Measurements from ENCODE around the gene GINM1.
A peak's percentile ranks its signal among the peaks of the same experiment; 100 is the strongest.

Gene GINM1

GRCh38 chr6:149567194-149567586 is 1.0 kb downstream of the GINM1 start:
- H3K27me3 Mint-ChIP-seq = no peaks in the 10 kb centered on the region
- peak overlapping the region; percentile 93 to 97 for H3K4me3 Mint-ChIP-seq
- H3K4me1 Mint-ChIP-seq = peaks cover 17% of the 10 kb centered on the region
- no peak for ATAC-seq
- no peaks in the 10 kb centered on the region for H3K9me3 Mint-ChIP-seq
- H3K27ac Mint-ChIP-seq = peak overlapping the region; percentile 87 to 98
- no peak for DNase-seq

DNA sequence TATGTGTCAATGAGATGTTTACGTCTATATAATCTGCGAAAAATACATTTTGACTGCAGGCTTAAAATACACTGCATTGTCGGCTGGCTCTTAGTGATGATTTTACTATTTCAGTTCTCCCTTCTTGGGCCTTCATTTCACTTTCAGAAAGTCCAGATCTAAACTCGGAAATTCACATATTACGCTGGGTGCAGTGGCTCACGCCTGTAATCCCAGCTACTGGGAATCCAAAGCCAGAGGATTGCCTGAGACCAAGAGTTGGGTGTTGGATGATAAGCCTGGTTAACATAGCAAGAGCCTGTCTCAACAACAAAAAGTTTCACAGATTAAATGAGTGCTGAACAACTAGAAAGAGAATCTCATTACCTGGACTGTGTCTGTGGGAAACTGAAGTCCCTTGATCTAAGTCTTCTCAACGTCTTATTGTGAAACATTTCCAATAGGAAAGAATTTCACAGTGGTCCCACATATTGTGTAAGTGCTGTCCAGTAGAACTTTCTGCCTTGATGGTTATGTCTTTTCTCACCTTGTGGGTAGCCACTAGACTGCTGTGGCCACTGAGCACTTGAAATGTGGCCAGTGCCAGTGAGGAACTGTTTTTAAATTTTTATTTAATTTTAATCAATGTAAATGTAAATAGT is 1.9 kb downstream of the GINM1 start:
- DNase-seq = no peak
- Mint-ChIP-seq H3K27me3 (no peaks in the 10 kb centered on the region), H3K27ac (no peak overlapping the region), H3K4me1 (peaks cover 17% of the 10 kb centered on the region), H3K4me3 (peak overlapping the region; percentile 21 to 32), H3K9me3 (no peaks in the 10 kb centered on the region)
- no peak for ATAC-seq

DNA sequence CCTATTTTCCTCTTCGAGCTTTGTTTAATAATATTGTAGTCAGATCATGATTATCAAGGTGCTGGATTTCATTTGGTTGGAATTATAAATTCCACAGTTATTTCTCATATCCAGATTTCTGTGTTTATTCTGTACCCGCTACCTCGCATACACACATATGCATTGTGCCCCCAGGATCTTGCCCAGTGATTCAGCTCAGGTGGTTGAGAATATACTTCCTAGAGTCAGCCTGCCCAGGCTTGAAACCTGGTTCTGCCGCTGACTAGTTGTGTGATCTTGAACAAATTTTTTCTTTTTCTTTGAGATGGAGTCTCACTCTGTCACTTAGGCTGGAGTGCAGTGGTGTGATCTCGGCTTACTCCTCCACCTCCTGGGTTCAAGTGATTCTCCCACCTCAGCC is 14.7 kb downstream of the GINM1 start:
- Mint-ChIP-seq H3K4me1 (no peaks in the 10 kb centered on the region), H3K9me3 (no peaks in the 10 kb centered on the region), H3K4me3 (no peak overlapping the region), H3K27me3 (no peaks in the 10 kb centered on the region), H3K27ac (no peak overlapping the region)
- no peak for ATAC-seq
- no peak for DNase-seq

GRCh38 chr6:149581349-149581748 is 15.2 kb downstream of the GINM1 start:
- Mint-ChIP-seq H3K27ac (no peak overlapping the region), H3K27me3 (no peaks in the 10 kb centered on the region), H3K4me1 (no peaks in the 10 kb centered on the region), H3K9me3 (no peaks in the 10 kb centered on the region), H3K4me3 (no peak overlapping the region)
- DNase-seq (no peak), ATAC-seq (no peak)

DNA sequence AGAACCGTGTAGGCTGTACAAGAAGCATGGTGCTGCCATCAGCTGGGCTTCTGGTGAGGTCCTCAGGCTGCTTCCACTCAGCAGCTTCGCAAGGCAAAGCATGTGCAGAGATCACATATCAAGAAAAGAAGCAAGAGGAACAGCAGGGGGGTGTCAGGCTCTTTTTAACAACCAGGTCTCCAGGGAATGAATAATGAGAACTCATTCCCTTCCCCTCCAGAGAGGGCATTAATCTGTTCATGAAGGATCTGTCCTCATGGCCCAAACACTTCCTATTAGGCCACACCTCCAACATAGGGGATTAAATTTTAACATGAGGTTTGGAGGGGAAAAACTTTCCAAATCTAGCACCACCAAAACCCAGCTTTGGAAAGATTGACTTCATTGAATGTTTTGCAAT is 20.0 kb downstream of the GINM1 start:
- no peaks in the 10 kb centered on the region for H3K4me1 Mint-ChIP-seq
- H3K9me3 Mint-ChIP-seq = no peaks in the 10 kb centered on the region
- ATAC-seq (no peak), DNase-seq (no peak)
- H3K27ac Mint-ChIP-seq = no peak overlapping the region
- no peaks in the 10 kb centered on the region for H3K27me3 Mint-ChIP-seq
- H3K4me3 Mint-ChIP-seq = no peak overlapping the region

GRCh38 chr6:149592983-149593382 is 26.8 kb downstream of the GINM1 start:
- H3K9me3 Mint-ChIP-seq = no peaks in the 10 kb centered on the region
- ATAC-seq (no peak), DNase-seq (no peak)
- no peak overlapping the region for H3K4me3 Mint-ChIP-seq
- no peaks in the 10 kb centered on the region for H3K4me1 Mint-ChIP-seq
- no peaks in the 10 kb centered on the region for H3K27me3 Mint-ChIP-seq
- H3K27ac Mint-ChIP-seq = peak overlapping the region in 1 of 2 donors; percentile 27

DNA sequence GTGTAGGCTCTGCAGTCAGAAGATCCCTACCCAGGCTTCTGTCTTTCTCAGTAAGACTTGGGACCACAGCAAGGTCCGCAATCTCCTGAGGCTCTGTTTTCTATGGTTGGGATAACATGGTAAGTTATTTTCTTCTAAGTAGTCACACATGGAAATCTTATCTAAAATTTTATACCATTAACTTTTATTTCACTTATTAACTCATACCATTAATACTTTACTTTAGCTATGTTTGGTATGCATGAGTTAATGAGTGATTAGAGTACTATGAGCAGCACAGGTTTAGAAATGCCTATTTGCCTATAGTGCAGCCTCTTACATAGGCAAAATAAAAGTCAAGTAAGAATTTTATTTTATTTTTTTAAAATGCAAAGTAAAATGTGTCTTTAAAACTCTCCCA is 27.2 kb downstream of the GINM1 start:
- ATAC-seq (no peak), DNase-seq (no peak)
- no peaks in the 10 kb centered on the region for H3K4me1 Mint-ChIP-seq
- no peaks in the 10 kb centered on the region for H3K27me3 Mint-ChIP-seq
- no peak overlapping the region for H3K27ac Mint-ChIP-seq
- H3K4me3 Mint-ChIP-seq = no peak overlapping the region
- no peaks in the 10 kb centered on the region for H3K9me3 Mint-ChIP-seq

DNA sequence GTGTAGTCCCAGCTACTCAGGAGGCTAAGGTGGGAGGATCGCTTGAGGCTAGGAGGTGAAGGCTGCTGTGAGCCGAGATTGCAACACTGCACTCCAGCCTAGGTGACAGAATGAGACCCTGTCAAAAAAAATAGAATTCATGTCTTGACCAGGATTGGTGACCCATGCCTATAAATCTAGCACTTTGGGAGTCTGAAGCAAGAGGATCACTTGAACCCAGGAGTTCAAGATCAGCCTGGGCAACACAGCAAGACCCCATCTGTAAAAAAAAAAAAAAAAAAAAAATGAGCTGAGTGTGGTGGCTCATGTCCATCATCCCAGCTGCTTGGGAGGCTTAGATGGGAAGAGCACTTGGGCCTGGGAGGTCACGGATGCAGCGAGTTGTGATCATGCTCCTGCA is 34.3 kb downstream of the GINM1 start:
- Mint-ChIP-seq H3K9me3 (no peaks in the 10 kb centered on the region), H3K27me3 (no peaks in the 10 kb centered on the region), H3K4me1 (no peaks in the 10 kb centered on the region), H3K27ac (peak overlapping the region; percentile 19 to 88), H3K4me3 (no peak overlapping the region)
- DNase-seq (no peak), ATAC-seq (no peak)

- no peak for ATAC-seq
- Mint-ChIP-seq H3K4me3 (no peak overlapping the region), H3K4me1 (peaks cover 10% of the 10 kb centered on the region), H3K27ac (peak overlapping the region in 1 of 2 donors; percentile 82), H3K9me3 (no peaks in the 10 kb centered on the region), H3K27me3 (no peaks in the 10 kb centered on the region)
- DNase-seq = no peak
These were observed 42.3 kb downstream of the GINM1 start for GRCh38 chr6:149608381-149608982.

DNA sequence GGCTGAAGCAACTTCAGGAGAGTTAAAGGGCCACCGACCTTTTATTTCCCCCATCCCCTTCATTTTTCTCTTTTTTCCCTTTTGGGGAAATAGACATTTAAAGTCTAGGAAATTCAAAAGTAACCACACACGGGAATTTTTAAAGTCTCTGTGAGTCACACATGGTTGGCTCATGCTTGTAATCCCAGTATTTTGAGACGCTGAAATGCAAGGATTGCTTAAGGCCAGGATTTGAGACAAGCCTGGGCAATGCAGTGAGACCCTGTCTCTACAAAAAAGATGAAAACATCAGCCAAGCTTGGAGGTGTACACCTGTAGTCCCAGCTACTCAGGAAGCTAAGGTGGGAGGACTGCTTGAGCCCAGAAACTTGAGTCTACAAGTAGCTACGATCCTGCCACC is 48.2 kb downstream of the GINM1 start:
- DNase-seq (no peak), ATAC-seq (no peak)
- H3K27me3 Mint-ChIP-seq = no peaks in the 10 kb centered on the region
- H3K4me1 Mint-ChIP-seq = peaks cover 1% of the 10 kb centered on the region
- no peak overlapping the region for H3K4me3 Mint-ChIP-seq
- no peak overlapping the region for H3K27ac Mint-ChIP-seq
- H3K9me3 Mint-ChIP-seq = no peaks in the 10 kb centered on the region

- DNase-seq (no peak), ATAC-seq (no peak)
- Mint-ChIP-seq H3K4me3 (no peak overlapping the region), H3K27ac (no peak overlapping the region), H3K27me3 (no peaks in the 10 kb centered on the region), H3K9me3 (no peaks in the 10 kb centered on the region), H3K4me1 (no peaks in the 10 kb centered on the region)
These were observed 49.6 kb downstream of the GINM1 start for GRCh38 chr6:149615805-149616204.

GRCh38 chr6:149627672-149628071 is 61.5 kb downstream of the GINM1 start:
- H3K27ac Mint-ChIP-seq = peak overlapping the region in 1 of 2 donors; percentile 69
- H3K9me3 Mint-ChIP-seq = no peaks in the 10 kb centered on the region
- no peaks in the 10 kb centered on the region for H3K27me3 Mint-ChIP-seq
- peaks cover 9% of the 10 kb centered on the region for H3K4me1 Mint-ChIP-seq
- H3K4me3 Mint-ChIP-seq = no peak overlapping the region
- no peak for DNase-seq
- ATAC-seq = no peak

DNA sequence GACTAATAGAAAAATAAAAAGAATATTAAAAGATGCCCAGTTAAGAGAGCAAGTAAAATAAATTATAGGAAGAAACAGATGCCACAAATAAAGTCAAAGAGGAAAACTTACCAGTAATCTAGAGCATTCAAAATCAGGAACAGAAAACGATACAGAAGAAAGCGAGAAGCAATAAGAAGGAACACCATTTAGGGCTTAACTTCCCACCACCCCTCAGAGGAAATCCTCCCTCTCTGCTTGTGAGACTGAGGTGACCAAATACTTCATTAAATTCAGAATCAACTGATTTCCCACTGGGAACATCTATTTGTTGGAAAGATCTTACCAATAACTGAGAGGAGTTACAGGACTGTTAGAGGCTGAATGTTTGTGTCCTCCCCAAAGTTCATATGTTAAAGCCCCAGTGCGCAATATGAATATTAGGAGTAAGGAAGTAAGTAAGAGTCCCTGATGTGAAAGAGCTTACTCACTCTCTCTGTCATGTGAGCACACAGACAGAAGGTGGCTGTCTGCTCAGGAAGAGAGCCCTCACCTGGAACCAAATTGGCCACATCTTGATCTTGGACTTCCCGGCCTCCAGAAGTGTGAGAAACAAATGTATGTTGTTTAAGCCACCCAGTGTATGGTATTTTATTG is 62.8 kb downstream of the GINM1 start:
- H3K27ac Mint-ChIP-seq = peak overlapping the region; percentile 49 to 62
- no peak for DNase-seq
- H3K4me1 Mint-ChIP-seq = peaks cover 9% of the 10 kb centered on the region
- H3K4me3 Mint-ChIP-seq = no peak overlapping the region
- peak; percentile 57 for ATAC-seq
- no peaks in the 10 kb centered on the region for H3K9me3 Mint-ChIP-seq
- H3K27me3 Mint-ChIP-seq = no peaks in the 10 kb centered on the region

- no peaks in the 10 kb centered on the region for H3K27me3 Mint-ChIP-seq
- ATAC-seq (no peak), DNase-seq (no peak)
- H3K9me3 Mint-ChIP-seq = no peaks in the 10 kb centered on the region
- peaks cover 3% of the 10 kb centered on the region for H3K4me1 Mint-ChIP-seq
- H3K27ac Mint-ChIP-seq = no peak overlapping the region
- H3K4me3 Mint-ChIP-seq = no peak overlapping the region
These were observed 68.1 kb downstream of the GINM1 start for GRCh38 chr6:149634315-149634714.

- DNase-seq (no peak), ATAC-seq (no peak)
- no peak overlapping the region for H3K4me3 Mint-ChIP-seq
- H3K27me3 Mint-ChIP-seq = no peaks in the 10 kb centered on the region
- H3K4me1 Mint-ChIP-seq = no peaks in the 10 kb centered on the region
- no peak overlapping the region for H3K27ac Mint-ChIP-seq
- H3K9me3 Mint-ChIP-seq = no peaks in the 10 kb centered on the region
These were observed 69.9 kb downstream of the GINM1 start for GRCh38 chr6:149636124-149636523.

Data from stimulated activated naive CD8-positive, alpha-beta T cell treated with anti-CD3 and anti-CD28 coated beads, Interleukin-15, amount 100 ng/mL, for 72 hours (primary cell).